HepG2 (cell line): ENCODE data around the gene PLCB1. TPM values are rescaled to one million over a fixed set of nuclear protein-coding genes. Genes with fewer than 3 reads are reported as not detected.

Experiments used
- AFF4 ChIP-seq: sonication (generic); formaldehyde crosslinking; IDR thresholded peaks from 2 replicates; pipeline ENCODE4 v1.4.0; 2020; ENCODE audit warnings: missing genetic modification reagents
- AHDC1 ChIP-seq: sonication (generic); formaldehyde crosslinking; IDR thresholded peaks from 2 replicates; pipeline ENCODE4 v1.5.1; 2020; ENCODE audit warnings: mild to moderate bottlenecking, missing genetic modification reagents, borderline replicate concordance
- ATAD3A ChIP-seq: sonication (generic); formaldehyde crosslinking; IDR thresholded peaks from 2 replicates; pipeline ENCODE4 v1.4.0; 2020; ENCODE audit warnings: missing genetic modification reagents
- ATF6 ChIP-seq: sonication (generic); formaldehyde crosslinking; conservative IDR thresholded peaks from 2 replicates; pipeline ENCODE4 v1.4.0; 2020; ENCODE audit warnings: missing genetic modification reagents
- CREB1 ChIP-seq, 2 experiments: fragments of 450-650 bp in 1 of 2; IDR thresholded peaks; 2 replicates each; pipeline ENCODE4 v1.6.1; 2016 to 2017; ENCODE audit warnings: control low read depth in 1 of 2, mild to moderate bottlenecking in 1 of 2, missing compliant biosample characterization in 1 of 2, missing genetic modification characterization in 1 of 2
- CREM ChIP-seq, 2 experiments: sonication (generic) in 1 of 2; formaldehyde crosslinking in 1 of 2; IDR thresholded peaks; 2 replicates each; pipeline versions ENCODE4 v1.4.0 to v1.6.1; 2016 to 2020; ENCODE audit warnings: antibody characterized with exemption in 1 of 2, mild to moderate bottlenecking in 1 of 2, missing genetic modification reagents in 1 of 2
- GATAD2A ChIP-seq: IDR thresholded peaks from 2 replicates; pipeline ENCODE4 v1.6.1; 2016
- HMG20B ChIP-seq: conservative IDR thresholded peaks from 2 replicates; pipeline ENCODE4 v1.6.1; 2016; ENCODE audit warnings: missing genetic modification reagents, missing compliant biosample characterization
- HOMEZ ChIP-seq: IDR thresholded peaks from 2 replicates; pipeline ENCODE4 v1.6.1; 2016; ENCODE audit warnings: low read depth
- SOX5 ChIP-seq: IDR thresholded peaks from 2 replicates; pipeline ENCODE4 v1.6.1; 2016; ENCODE audit warnings: borderline replicate concordance
- ZBTB43 ChIP-seq: sonication (generic); formaldehyde crosslinking; conservative IDR thresholded peaks from 2 replicates; pipeline ENCODE4 v1.4.0; 2020; ENCODE audit warnings: missing genetic modification reagents
- ZMAT3 ChIP-seq: sonication (generic); formaldehyde crosslinking; conservative IDR thresholded peaks from 2 replicates; pipeline ENCODE4 v1.7.0; 2021; ENCODE audit warnings: missing genetic modification reagents
- ZNF33B ChIP-seq: sonication (generic); formaldehyde crosslinking; IDR thresholded peaks from 2 replicates; pipeline ENCODE4 v1.5.1; 2020; ENCODE audit warnings: mild to moderate bottlenecking, missing genetic modification reagents
- ZNF350 ChIP-seq: sonication (generic); formaldehyde crosslinking; IDR thresholded peaks from 2 replicates; pipeline ENCODE4 v1.4.0; 2020; ENCODE audit warnings: mild to moderate bottlenecking, low read depth, missing genetic modification reagents, borderline replicate concordance
- ZNF879 ChIP-seq: sonication (generic); formaldehyde crosslinking; IDR thresholded peaks from 2 replicates; pipeline ENCODE4 v1.8.1; 2023; ENCODE audit warnings: missing genetic modification reagents
- polyA plus RNA-seq, 8 experiments: library from polyadenylated mRNA; depleted of rRNA in 3 of 8; stranded (reverse) in 7 of 8; unstranded in 1 of 8; fragments of >200 nt; fragmentation: Illumina TruSeq in 4 of 8; extraction: Trizol in 4 of 8; gene quantifications; 2 replicates each; pipeline versions ENCODE4 v1.2.1 to v1.2.3, GENCODE V29; 2011 to 2016; ENCODE audit warnings: low read depth in 4 of 8, missing spikeins in 1 of 8, mixed read lengths in 1 of 8; ENCODE audit not compliant: insufficient read depth in 1 of 8
- total RNA-seq, 5 experiments: library from RNA; depleted of rRNA; stranded (reverse); fragments of >200 nt; fragmentation: Illumina TruSeq; extraction: Trizol; gene quantifications; 2 replicates each; pipeline ENCODE4 v1.2.3, GENCODE V29; 2016; ENCODE audit warnings: low read depth in 1 of 5

PLCB1 gene
- total and polyA plus RNA-seq, 2 of the 13 experiments (the other 11 are each of a cell fraction or from before 2014, with no cell fraction given): 42.4 to 55.9 TPM

GRCh38 chr20:8205996-8206395 is 73.9 kb downstream of the PLCB1 start (continued):
- TF ChIP-seq ATF6 (no peak), ATAD3A (CRISPR knock-in tag) (no peak), CREB1 (IDR thresholded peaks at IDR 0.05) (no peak), CREB1 (CRISPR knock-in tag; IDR thresholded peaks at IDR 0.05) (peak; percentile 51; the same call in 1 of the 2 replicates), AFF4 (0 out of 2 replicates have a peak, but pooled peaks have one; percentile 32), HMG20B (peak; percentile 96), ZNF350 (CRISPR knock-in tag) (no peak), ZBTB43 (peak; percentile 66; the same call in 1 of the 2 replicates), CREM (IDR thresholded peaks at IDR 0.05) (peak; percentile 84), CREM (CRISPR knock-in tag; IDR thresholded peaks at IDR 0.05) (no peak), HOMEZ (CRISPR knock-in tag) (peak; percentile 100), SOX5 (CRISPR knock-in tag) (peak; percentile 98), ZNF33B (no peak), ZMAT3 (0 out of 2 replicates have a peak, but pooled peaks have one; percentile 31), ZNF879 (CRISPR knock-in tag) (no peak), GATAD2A (CRISPR knock-in tag) (peak; percentile 98), AHDC1 (CRISPR knock-in tag) (peak; percentile 98)
